ENCODE measurements around the gene DCAF11. TPM values are rescaled to one million over a fixed set of nuclear protein-coding genes. Genes with fewer than 3 reads are reported as not detected.

The DCAF11 gene
- total RNA-seq, 1 donor from 2014 or later = 52.8 TPM

- no peak for TF ChIP-seq CTCF (IDR thresholded peaks at IDR 0.05)
- no peaks in the 10 kb centered on the region for H3K4me1 Mint-ChIP-seq (ENCODE audit: unreplicated experiment)
- no peaks in the 10 kb centered on the region for H3K9me3 Mint-ChIP-seq (ENCODE audit: unreplicated experiment)
- DNase-seq (ENCODE audit: extremely low spot score, unreplicated experiment) = no peak
- H3K4me3 Mint-ChIP-seq (ENCODE audit: unreplicated experiment) = no peak within 1 kb of the TSS
- H3K27me3 Mint-ChIP-seq (ENCODE audit: unreplicated experiment) = peaks cover 20% of the 10 kb centered on the region
- no peak within 1 kb of the TSS for H3K27ac Mint-ChIP-seq (ENCODE audit: unreplicated experiment)
- no peaks in the 10 kb centered on the region for H3K36me3 Mint-ChIP-seq (ENCODE audit: unreplicated experiment)
Observed at GRCh38 chr14:24071144-24071697, 43.4 kb upstream of the DCAF11 start, which contains the start of gene CPNE6. Gene CPNE6 (plus strand): TSS chr14:24071562. CDS start chr14:24072937, 1,375 bp downstream.

GRCh38 chr14:24071836-24072430 lies 42.6 kb upstream of the DCAF11 start:
- no peak for TF ChIP-seq CTCF (IDR thresholded peaks at IDR 0.05)
- no peaks in the 10 kb centered on the region for H3K9me3 Mint-ChIP-seq (ENCODE audit: unreplicated experiment)
- DNase-seq (ENCODE audit: extremely low spot score, unreplicated experiment) = no peak
- H3K4me3 Mint-ChIP-seq (ENCODE audit: unreplicated experiment) = no peak overlapping the region
- no peaks in the 10 kb centered on the region for H3K4me1 Mint-ChIP-seq (ENCODE audit: unreplicated experiment)
- H3K27ac Mint-ChIP-seq (ENCODE audit: unreplicated experiment) = no peak overlapping the region
- no peaks in the 10 kb centered on the region for H3K36me3 Mint-ChIP-seq (ENCODE audit: unreplicated experiment)
- peaks cover 19% of the 10 kb centered on the region for H3K27me3 Mint-ChIP-seq (ENCODE audit: unreplicated experiment)

GRCh38 chr14:24072436-24072835 lies 42.1 kb upstream of the DCAF11 start:
- Mint-ChIP-seq H3K36me3 (ENCODE audit: unreplicated experiment) (no peaks in the 10 kb centered on the region), H3K4me3 (ENCODE audit: unreplicated experiment) (no peak overlapping the region), H3K9me3 (ENCODE audit: unreplicated experiment) (no peaks in the 10 kb centered on the region), H3K4me1 (ENCODE audit: unreplicated experiment) (no peaks in the 10 kb centered on the region), H3K27me3 (ENCODE audit: unreplicated experiment) (peaks cover 17% of the 10 kb centered on the region), H3K27ac (ENCODE audit: unreplicated experiment) (no peak overlapping the region)
- no peak for DNase-seq (ENCODE audit: extremely low spot score, unreplicated experiment)
- no peak for TF ChIP-seq CTCF (IDR thresholded peaks at IDR 0.05)

- H3K4me3 Mint-ChIP-seq (ENCODE audit: unreplicated experiment) = no peak overlapping the region
- no peaks in the 10 kb centered on the region for H3K9me3 Mint-ChIP-seq (ENCODE audit: unreplicated experiment)
- no peak for TF ChIP-seq CTCF (IDR thresholded peaks at IDR 0.05)
- peaks cover 15% of the 10 kb centered on the region for H3K27me3 Mint-ChIP-seq (ENCODE audit: unreplicated experiment)
- H3K4me1 Mint-ChIP-seq (ENCODE audit: unreplicated experiment) = no peaks in the 10 kb centered on the region
- DNase-seq (ENCODE audit: extremely low spot score, unreplicated experiment) = no peak
- H3K36me3 Mint-ChIP-seq (ENCODE audit: unreplicated experiment) = no peaks in the 10 kb centered on the region
- H3K27ac Mint-ChIP-seq (ENCODE audit: unreplicated experiment) = no peak overlapping the region
Observed at GRCh38 chr14:24072881-24073877, 41.4 kb upstream of the DCAF11 start.

All from osteocyte (in vitro differentiated cells).